B cell (primary cell): ENCODE data around the gene CEND1. TPM values are rescaled to one million over a fixed set of nuclear protein-coding genes. Genes with fewer than 3 reads are reported as not detected.

ENCODE experiments used
- ATAC-seq: fragments of 200-7000 bp; cut with Tn5 transposase; one replicate; pipeline ENCODE4 v1.10.0; 2021; ENCODE audit warnings: low read depth, mild to moderate bottlenecking, moderate number of reproducible peaks, moderate library complexity
- CTCF ChIA-PET: fragments of 350-600 bp; sonication (Branson Sonifier 250); formaldehyde crosslinking; loops from one replicate; lab custom pipeline; 2021; ENCODE audit warnings: antibody characterized with exemption, inconsistent platforms; lab: Charles Lee
- POLR2A ChIA-PET: fragments of 350-600 bp; sonication (Branson Sonifier 250); formaldehyde crosslinking; loops from one replicate; lab custom pipeline; 2021; ENCODE audit warnings: antibody characterized with exemption; lab: Charles Lee
- DNase-seq: peaks from one replicate; pipeline ENCODE4 v3.0.0; 2013
- H2AFZ ChIP-seq: 2 replicates; pipeline ENCODE4 v1.6.1; 2012; ENCODE audit warnings: mild to moderate bottlenecking, low read depth, low read length; ENCODE audit not compliant: insufficient read depth, poor library complexity, severe bottlenecking
- H3K27ac ChIP-seq, 2 donors: 1 replicate in 1 of 2; 2 replicates in 1 of 2; pipeline ENCODE4 v1.5.1; 2012 to 2013; ENCODE audit warnings: low read length in 2 of 2, mild to moderate bottlenecking in 2 of 2, moderate library complexity in 1 of 2
- H3K27me3 ChIP-seq, 4 experiments: fragments of 200-600 bp in 1 of 4; sonication (generic) in 1 of 4; replicated peaks in 1 of 4; 1 replicate in 2 of 4; 2 replicates in 2 of 4; pipeline versions ENCODE4 v1.6.1 to v1.7.0; 2013 to 2016; ENCODE audit warnings: low read length in 3 of 4, mild to moderate bottlenecking in 2 of 4, mixed read lengths in 1 of 4, moderate library complexity in 1 of 4; ENCODE audit not compliant: insufficient read depth in 4 of 4, control insufficient read depth in 3 of 4; ENCODE audit errors: control extremely low read depth in 1 of 4
- H3K36me3 ChIP-seq, 2 experiments: replicated peaks in 1 of 2; 1 replicate in 1 of 2; 2 replicates in 1 of 2; pipeline versions ENCODE4 v1.6.1 to v1.7.1; 2013; ENCODE audit warnings: low read length in 1 of 2; ENCODE audit not compliant: insufficient read depth in 2 of 2, control insufficient read depth in 1 of 2; ENCODE audit errors: control extremely low read depth in 1 of 2, extremely low read depth in 1 of 2
- H3K4me1 ChIP-seq, 2 donors: fragments of 200-600 bp in 1 of 2; sonication (generic) in 1 of 2; 1 replicate in 1 of 2; 2 replicates in 1 of 2; pipeline versions ENCODE4 v1.5.1 to v1.6.1; 2013 to 2017; ENCODE audit warnings: low read length in 2 of 2; ENCODE audit not compliant: control insufficient read depth in 2 of 2, insufficient read depth in 2 of 2
- H3K4me2 ChIP-seq: replicated peaks from 2 replicates; pipeline ENCODE3; 2012; ENCODE audit warnings: mild to moderate bottlenecking, low read depth, low read length; ENCODE audit not compliant: poor library complexity, severe bottlenecking
- H3K4me3 ChIP-seq, 5 experiments: fragments of 200-600 bp in 1 of 5; sonication (generic) in 1 of 5; 1 replicate in 3 of 5; 2 replicates in 2 of 5; pipeline versions ENCODE4 v1.5.1 to v1.7.0; 2011 to 2016; ENCODE audit warnings: low read length in 4 of 5, mild to moderate bottlenecking in 4 of 5, low read depth in 2 of 5, control low read depth in 1 of 5, moderate library complexity in 1 of 5; ENCODE audit not compliant: insufficient read depth in 1 of 5; ENCODE audit errors: control extremely low read depth in 1 of 5, extremely low read depth in 1 of 5
- H3K79me2 ChIP-seq: fragments of 200-600 bp; sonication (generic); one replicate; pipeline ENCODE4 v1.6.0; 2016; ENCODE audit warnings: low read length; ENCODE audit not compliant: control insufficient read depth, insufficient read depth
- H3K9ac ChIP-seq: fragments of 200-600 bp; sonication (generic); 2 replicates; pipeline ENCODE4 v1.6.1; 2017; ENCODE audit warnings: mild to moderate bottlenecking, low read length, moderate library complexity
- H3K9me3 ChIP-seq, 3 donors: one replicate each; pipeline versions ENCODE4 v1.6.1 to v1.7.1; 2013; ENCODE audit warnings: low read length in 2 of 3; ENCODE audit not compliant: control insufficient read depth in 2 of 3, insufficient read depth in 1 of 3; ENCODE audit errors: control extremely low read depth in 1 of 3
- H4K20me1 ChIP-seq: 2 replicates; pipeline ENCODE4 v1.6.0; 2012; ENCODE audit warnings: mild to moderate bottlenecking, low read length; ENCODE audit not compliant: insufficient read depth, control insufficient read depth, poor library complexity, severe bottlenecking
- H3K27ac Mint-ChIP-seq: one replicate; pipeline ENCODE4 v1.8.0; 2021; ENCODE audit warnings: mixed read lengths
- H3K27me3 Mint-ChIP-seq: one replicate; pipeline ENCODE4 v1.8.0; 2021; ENCODE audit warnings: mixed read lengths
- H3K4me1 Mint-ChIP-seq: one replicate; pipeline ENCODE4 v1.8.0; 2021; ENCODE audit warnings: mixed read lengths
- H3K4me3 Mint-ChIP-seq: one replicate; pipeline ENCODE4 v1.8.0; 2021; ENCODE audit warnings: mixed read lengths
- H3K9me3 Mint-ChIP-seq: one replicate; pipeline ENCODE4 v1.8.0; 2022; ENCODE audit warnings: mixed read lengths; ENCODE audit not compliant: insufficient read depth
- EZH2 ChIP-seq: IDR thresholded peaks from 2 replicates; pipeline ENCODE4 v1.6.1; 2012; ENCODE audit warnings: borderline replicate concordance, low read depth, mild to moderate bottlenecking, moderate library complexity, low read length; ENCODE audit not compliant: insufficient read depth, poor library complexity, severe bottlenecking
- WGBS: methylation state at CpG from one replicate; pipeline ENCODE4 v1.1.5; 2013; ENCODE audit warnings: missing lambda C conversion rate; ENCODE audit not compliant: insufficient coverage; 5-methylcytosine and 5-hydroxymethylcytosine counted together
- intact Hi-C: fragments of 100-400 bp; cut with micrococcal nuclease; formaldehyde crosslinking; loops from one replicate; pipeline ENCODE4 v1.10.0; 2022
- polyA plus RNA-seq: library from polyadenylated mRNA; depleted of rRNA; stranded (reverse); fragments of >200 nt; gene quantifications from 2 replicates; pipeline ENCODE4 v1.2.3, GENCODE V29; 2012
- total RNA-seq, 2 donors: library from RNA; stranded (reverse); fragments of 120-200 nt in 1 of 2; gene quantifications; 1 replicate in 1 of 2; 2 replicates in 1 of 2; pipeline versions ENCODE4 v1.2.3 to v1.2.4, GENCODE V29; 2013 to 2022
- TF ChIP-seq, protein P1 (sequence below): fragments of 200-600 bp; IDR thresholded peaks from one replicate; pipeline ENCODE4 v1.8.0; 2022; ENCODE audit warnings: antibody characterized with exemption, mild to moderate bottlenecking

CEND1 gene
- total and polyA plus RNA-seq, 2 donors (not counting 1 experiment from before 2014, with no cell fraction given): 0.13 to 0.39 TPM

DNA sequence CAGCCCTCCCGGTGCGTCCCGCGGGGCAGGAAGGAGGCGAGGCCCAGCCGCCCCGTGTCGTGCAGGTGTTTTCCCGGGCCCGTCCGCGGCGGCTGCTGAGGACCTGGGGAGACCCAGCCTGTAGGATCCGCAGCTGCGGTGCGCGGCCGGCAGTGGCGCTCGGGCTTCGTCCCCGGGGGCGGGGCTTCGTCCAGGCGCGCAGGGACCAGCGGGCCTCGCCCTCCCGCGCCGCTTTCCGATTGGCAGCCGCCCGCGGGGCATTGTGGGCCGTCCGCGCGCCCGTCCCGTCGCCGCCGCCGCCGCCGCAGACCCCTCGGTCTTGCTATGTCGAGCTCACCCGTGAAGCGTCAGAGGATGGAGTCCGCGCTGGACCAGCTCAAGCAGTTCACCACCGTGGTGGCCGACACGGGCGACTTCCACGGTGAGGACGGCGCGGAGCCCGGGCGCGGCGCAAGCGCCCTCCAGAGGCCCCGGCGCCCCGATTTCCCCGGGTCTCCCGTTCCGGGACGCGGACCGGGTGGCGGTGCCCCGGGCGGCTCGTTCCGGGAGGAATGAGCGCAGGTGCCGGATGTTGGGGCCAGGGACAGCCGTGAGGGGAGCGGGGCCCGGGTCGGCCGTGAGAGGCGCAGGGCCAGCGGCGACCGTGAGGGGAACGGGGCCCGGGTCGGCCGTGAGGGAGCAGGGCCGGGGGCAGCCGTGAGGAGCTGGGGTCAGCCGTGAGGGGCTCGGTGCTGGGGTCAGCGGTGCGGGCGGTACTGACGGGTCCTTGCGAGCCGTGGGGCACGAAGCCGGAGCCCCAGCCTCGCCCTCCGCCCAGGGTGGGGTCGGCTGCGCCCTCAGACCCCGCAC is 42.5 kb downstream of the CEND1 start, which contains the start of gene TALDO1:
Gene TALDO1 (plus strand): TSS at position 307 of the 849 bp plus-strand sequence. CDS start 18 bp downstream, at position 325.
- Histone ChIP-seq H3K27me3 (no peaks in the 10 kb centered on the region), H3K9me3 (no peaks in the 10 kb centered on the region), H4K20me1 (peaks cover 40% of the 10 kb centered on the region), H3K79me2 (peaks cover 45% of the 10 kb centered on the region), H2AFZ (peak within 1 kb of the TSS; percentile 85), H3K9ac (peak within 1 kb of the TSS; percentile 73), H3K4me2 (peak within 1 kb of the TSS; percentile 97), H3K4me1 (peaks cover 17 to 27% of the 10 kb centered on the region in 2 donors), H3K4me3 (peak within 1 kb of the TSS; percentile 56 to 88 (median 73)), H3K36me3 (no peaks in the 10 kb centered on the region), H3K27ac (peak within 1 kb of the TSS; percentile 31 to 77)
- Mint-ChIP-seq H3K27ac (peak within 1 kb of the TSS; percentile 83), H3K4me3 (peak within 1 kb of the TSS; percentile 88), H3K4me1 (peaks cover 16% of the 10 kb centered on the region), H3K27me3 (no peaks in the 10 kb centered on the region), H3K9me3 (no peaks in the 10 kb centered on the region)
- intact Hi-C loops: loop anchor here (1.0 to 5.0 kb wide), 5 partner anchors 19 to 185 kb away; partner anchors contain the start of genes GATD1, LMNTD2 and RASSF7
- WGBS: under 1% methylated on average over 112 of the region's 112 CpGs
- ChIA-PET POLR2A (no interaction called here), CTCF (interaction anchor here (0.6 to 1.9 kb wide), 11 partner anchors 17 to 193 kb away, joined by 3 to 13 read pairs (median 4); partner anchors contain the start of genes DEAF1 and TMEM80)
- ATAC-seq: peak; percentile 97
- TF ChIP-seq EZH2: no peak
- TF ChIP-seq, protein P1, sequence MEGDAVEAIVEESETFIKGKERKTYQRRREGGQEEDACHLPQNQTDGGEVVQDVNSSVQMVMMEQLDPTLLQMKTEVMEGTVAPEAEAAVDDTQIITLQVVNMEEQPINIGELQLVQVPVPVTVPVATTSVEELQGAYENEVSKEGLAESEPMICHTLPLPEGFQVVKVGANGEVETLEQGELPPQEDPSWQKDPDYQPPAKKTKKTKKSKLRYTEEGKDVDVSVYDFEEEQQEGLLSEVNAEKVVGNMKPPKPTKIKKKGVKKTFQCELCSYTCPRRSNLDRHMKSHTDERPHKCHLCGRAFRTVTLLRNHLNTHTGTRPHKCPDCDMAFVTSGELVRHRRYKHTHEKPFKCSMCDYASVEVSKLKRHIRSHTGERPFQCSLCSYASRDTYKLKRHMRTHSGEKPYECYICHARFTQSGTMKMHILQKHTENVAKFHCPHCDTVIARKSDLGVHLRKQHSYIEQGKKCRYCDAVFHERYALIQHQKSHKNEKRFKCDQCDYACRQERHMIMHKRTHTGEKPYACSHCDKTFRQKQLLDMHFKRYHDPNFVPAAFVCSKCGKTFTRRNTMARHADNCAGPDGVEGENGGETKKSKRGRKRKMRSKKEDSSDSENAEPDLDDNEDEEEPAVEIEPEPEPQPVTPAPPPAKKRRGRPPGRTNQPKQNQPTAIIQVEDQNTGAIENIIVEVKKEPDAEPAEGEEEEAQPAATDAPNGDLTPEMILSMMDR: no peak
- DNase-seq: peak; percentile 90
